Hindlimb muscle (tissue), 1 donor: ENCODE data around the gene APP. TPM values are rescaled to one million over a fixed set of nuclear protein-coding genes. Genes with fewer than 3 reads are reported as not detected.

ENCODE experiments used
- DNase-seq: peaks from one replicate; pipeline ENCODE4 v3.0.0-alpha.2; 2013
- polyA plus RNA-seq: library from polyadenylated mRNA; unstranded; fragments of 120-200 nt; gene quantifications from one replicate; pipeline ENCODE4 v1.2.1, GENCODE V29; 2013; ENCODE audit not compliant: insufficient read length

APP gene
- polyA plus RNA-seq, 1 donor: 242 TPM

DNA sequence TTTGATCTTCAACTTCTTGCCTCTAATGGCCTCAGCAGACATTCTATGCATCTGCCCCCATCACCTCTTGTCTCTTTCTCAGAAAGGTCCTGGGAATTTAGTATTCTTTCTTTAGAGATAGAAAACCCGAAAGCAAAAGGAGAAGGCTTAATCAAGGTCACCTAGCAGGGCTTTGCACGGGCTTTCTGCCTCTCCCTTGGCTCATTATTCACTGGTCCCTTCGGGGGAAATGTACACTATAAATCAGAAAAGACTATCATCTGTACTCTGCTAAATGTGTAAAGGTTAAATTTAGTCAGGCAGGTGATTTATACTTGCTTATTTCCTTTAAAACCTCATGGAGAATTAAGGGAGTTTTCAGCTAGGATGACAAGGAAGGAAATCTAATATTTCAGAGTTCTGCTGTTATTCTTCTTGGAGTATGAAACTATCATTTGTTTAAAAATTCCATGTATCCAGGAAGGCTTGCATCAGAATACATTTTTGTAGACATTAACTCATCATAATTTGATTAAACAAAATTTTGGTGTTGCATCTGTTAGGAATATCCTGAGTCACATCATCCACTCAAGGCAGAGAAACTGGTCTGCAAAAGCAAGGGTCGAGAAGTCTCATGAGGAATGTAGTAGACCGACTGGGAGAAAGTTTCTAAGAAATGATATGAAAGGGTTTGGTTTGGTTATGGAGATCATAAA is 311.2 kb downstream of the APP start:
- DNase-seq: no peak

DNA sequence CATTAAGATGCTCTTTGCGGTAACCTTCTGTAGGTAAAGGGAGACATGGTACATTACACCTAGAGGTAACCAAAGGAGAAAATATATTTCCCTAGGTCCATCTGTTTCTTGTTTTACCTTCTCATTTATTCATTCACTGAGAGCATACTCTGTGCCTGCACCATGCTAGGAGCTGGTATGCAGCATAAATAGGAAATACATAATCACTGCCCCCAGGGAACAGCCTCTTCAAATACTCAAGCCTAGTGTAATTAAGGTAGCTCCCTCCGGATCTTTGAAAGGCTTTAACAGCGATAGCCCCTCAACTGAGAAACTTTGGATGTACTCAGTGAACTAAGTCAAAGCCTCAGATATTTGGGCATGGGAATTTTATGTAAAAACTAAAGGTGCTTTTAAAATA is 312.2 kb downstream of the APP start:
- no peak for DNase-seq

DNA sequence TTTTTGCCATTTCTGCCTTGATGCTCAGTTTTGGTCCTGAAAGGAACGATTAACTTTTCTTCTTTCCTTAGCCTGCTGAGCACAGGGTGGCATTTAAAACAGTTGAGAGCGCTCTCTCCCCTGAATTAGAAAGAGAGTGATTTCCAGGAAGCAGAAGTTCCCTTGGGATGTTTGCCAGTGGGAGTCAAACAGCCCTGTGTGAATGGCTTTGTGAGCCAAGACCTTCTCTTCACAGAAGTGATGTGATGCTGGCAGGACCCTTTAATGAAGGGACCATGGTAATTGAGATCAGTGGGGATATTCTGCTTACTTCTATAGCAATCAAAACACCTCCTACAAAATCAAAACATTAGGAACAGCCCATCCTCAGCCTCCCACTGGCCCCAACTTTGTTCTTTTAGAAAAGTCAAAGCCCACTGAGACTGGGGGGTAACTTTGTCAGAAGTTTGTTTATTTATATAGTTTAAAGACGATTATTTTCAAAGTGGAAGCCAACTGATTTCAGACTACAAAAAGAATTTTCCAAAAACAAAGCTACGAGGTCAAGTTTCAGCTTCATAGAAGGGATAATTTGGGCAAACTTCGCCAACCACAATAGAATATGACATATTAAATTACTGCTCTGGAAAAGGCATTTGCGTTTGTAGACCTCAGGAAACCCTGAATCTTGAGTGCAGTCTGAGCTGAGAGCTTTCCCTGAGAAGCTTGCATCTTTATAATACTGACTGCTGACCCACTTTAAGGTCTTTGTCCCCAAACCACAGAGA is 313.1 kb downstream of the APP start:
- no peak for DNase-seq

DNA sequence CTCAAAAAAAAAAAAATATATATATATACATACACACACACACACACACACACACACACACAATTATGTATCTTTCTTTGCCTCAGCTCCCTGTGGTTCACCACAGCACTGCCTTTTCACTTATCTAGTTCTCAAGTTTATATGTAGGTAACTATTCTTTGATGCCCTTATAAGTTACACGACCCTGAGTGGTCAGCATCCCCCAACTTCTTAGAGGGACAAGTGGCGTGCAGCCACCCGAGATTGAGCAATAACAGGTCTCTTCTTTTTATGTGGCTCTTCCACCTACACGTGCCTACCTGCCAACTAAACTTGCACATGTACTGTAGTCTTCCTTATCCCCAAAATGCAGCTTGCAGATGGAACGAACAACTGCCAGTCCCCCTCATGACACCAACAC is 315.0 kb downstream of the APP start:
- no peak for DNase-seq

DNA sequence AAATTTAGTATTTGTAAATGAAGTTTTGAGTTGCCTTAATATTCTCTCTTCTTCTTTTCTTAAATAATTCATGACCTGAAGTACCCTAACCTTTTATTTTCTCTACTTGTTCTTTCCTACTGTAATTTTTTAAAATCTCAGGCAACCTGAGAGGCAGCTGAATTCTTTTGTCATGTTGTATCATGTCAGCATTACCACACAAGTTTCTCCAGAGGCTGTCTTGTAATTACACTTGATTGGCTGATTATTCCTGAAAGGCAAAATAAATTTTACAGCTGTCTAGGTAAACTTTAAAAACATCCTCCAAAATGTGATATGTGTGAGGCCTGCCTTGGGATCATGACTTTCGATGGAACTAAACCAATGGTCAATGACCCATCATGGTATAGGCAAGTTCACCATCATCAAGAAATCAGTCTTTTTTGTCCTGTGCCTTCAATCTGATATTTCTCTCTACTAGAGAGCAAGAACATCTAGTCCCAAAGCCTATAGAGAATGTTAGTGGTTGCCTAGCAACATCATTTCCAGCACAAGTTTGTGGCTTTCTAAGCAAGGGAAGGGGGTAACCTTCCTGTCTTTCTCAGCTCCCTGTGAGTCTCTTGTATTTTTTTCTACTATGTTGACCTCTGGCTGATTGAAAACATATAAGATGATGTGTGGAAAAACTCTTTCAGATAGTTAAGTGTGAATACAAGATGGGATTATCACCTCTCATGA is 320.3 kb downstream of the APP start:
- no peak for DNase-seq

DNA sequence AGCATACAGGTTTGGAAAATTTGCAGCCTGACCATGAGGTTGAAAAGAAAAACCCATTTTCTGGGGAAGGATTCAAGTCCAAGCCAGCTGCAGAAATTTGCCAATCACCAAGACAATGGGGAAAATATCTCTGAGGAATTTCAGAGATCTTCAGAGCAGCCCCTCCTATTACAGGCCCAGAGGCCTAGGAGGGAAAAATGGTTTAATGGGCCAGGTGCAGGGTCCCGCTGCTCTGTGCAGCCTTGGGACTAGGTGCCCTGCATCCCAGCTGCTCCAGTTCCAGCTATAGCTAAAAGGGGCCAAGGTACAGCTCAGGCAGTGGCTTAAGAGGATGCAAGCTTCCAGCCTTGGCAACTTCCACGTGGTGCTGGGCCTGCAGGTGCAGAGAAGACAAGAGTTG is 322.3 kb downstream of the APP start:
- DNase-seq: no peak

DNA sequence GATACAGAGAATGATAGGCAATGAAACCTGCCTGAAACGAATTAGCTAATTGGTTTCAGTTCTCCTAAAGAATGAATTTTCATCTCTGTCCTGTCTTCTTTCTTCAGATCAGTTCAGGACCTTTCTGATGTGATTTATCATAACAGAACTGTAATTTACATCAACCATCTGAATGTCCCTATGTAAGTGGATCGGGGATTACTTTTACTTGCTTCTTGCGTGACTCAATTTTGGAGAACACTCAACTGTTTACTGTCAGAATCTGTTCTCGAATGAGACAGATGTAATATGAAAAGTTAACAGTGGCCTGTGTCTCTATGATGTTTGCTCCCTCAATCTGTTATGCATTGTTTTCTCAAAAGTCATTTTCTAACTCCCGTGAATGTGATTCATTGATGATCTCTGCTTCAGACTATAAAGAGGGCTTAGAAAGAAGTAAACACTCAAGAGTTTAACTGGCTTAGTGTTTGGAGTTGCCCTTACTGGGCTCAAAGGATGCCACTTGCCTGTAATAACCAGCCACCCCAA is 324.8 kb downstream of the APP start:
- no peak for DNase-seq

DNA sequence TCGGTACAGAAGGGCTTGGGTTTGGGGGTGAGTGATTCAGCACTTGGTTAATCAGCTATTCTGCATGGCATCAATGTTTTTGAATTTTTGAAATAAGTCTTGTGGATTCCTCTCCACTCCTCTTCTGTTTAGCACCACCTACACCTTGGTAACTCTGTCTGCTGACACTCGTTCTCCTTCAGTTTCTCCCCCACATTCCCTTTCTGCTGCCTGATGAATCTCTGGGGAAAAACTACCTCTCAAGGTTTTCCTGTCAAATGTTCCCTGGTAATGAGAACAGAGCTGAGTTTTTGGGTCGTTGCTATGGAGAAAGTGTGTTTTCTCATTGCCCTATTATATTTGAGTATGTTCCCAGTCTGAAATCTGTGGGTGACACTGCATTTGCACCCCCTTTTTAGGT is 327.6 kb downstream of the APP start:
- no peak for DNase-seq

DNA sequence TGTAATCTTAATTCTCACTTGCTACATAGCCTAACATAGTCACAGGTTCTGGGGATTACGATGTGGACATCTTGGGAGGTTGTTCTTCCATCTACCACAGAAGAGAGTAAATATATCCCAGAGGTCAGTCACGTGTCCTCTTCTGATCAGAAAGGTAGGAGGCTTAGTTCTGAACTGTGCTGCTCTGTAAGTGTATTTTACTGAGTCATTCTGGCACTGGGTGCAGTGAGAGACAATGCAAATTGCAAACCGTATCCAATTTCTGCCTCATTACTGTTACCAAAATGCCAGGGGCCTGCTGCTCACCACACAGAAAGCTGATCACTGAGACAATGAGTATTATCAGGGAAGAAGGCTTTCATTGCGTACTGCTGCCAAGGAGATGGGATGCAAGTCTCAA is 331.8 kb downstream of the APP start:
- DNase-seq: no peak

DNA sequence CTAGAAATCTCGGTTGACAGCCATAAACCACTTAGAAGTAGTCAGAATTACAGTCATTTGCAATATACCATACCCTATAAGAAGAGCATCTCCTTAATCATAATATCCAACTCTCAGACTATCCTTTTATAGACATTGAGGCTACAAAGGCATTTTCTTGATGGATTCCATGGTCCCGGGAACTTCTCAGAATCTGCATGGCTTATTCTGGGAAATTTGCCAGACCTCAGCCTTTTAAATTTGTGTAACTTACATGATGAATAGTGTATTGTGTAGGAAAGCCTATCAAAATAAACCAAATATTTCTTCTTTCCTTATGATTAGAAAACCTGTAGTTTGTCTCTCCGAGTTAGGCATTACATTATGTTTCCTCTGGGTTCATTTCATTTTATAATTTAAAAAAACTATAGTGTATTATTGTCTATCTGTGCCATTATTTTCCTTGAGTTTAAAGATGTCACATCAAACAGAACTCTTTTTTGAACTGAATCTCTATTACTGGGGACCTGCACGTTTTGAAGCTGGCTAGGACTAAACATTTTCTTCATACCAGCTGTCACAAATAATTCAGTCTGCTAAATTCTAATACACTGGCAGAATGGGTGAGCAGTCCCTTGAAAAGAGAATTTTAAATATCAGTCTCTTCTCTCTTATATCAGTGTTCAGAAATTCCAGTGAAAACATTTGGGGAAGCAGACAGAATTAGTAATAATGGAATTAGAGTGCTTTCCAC is 332.9 kb downstream of the APP start:
- no peak for DNase-seq

DNA sequence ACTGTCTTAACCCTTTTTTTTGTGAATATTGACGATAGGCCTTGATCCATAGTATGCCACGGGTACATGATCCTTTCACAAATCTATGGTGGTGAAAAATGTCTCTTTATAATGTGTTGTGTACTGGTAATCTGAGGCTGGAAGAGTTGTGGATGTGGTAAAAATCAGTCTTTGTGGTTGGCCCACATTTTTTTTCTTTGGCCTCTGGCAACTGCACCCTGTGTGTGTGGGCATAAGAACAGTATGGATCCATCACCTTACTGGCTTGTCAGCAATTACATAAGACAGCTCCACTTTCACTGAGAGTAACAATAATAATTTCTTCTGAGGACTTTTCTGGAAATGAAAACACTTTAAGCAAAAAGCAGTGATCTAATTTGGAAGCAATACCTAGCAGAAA is 334.2 kb downstream of the APP start:
- DNase-seq: no peak

DNA sequence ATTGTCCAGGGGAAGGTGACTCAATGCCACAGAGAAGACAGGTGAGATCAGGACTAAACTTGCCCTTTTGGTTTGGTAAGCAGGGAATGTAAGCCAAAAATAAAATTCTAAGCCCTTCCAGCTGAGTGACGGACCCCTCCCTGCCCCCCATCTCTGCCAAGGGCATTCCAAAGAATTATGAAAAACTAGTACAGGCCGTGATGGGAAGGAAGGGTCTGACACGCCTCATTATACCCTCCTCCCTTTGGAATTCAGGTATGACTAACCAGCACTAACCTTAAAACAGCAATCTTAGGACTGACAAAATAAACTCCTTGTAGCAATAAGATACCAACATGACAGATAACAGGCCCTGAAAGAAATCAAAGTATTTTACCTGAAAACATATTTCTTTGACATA is 336.2 kb downstream of the APP start:
- DNase-seq: no peak

DNA sequence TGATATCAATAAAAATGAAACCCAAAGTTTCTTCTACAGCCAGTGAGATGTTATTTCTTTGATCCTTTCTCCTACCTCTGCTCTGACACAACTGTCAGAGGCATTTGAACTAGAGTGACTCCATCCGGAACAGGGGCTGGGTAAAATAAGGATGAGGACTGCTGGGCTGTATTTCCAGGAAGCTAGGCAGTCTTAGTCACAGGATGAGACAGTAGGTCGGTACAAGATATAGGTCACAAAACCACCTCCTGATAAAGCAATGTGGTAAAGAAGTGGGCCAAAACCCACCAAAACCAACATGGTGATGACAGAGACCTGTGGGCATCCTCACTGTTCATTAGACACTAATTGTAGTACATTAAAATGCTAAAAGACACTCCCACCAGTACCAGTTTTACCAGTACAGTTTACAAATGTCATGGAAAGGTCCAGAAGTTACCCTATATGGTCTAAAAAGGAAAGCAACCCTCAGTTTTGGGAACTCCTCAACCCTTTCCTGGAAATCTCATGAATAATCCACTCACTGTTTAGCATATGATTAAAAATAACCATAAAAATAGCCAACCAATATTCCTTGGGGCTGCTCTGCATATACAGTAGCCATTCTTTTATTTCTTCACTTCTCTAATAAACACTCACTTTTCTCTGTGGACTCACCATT is 339.1 kb downstream of the APP start:
- DNase-seq: no peak
